GM12873 (cell line): ENCODE data around the gene SLCO3A1.

Experiments used
- CTCF ChIP-seq: IDR thresholded peaks from 2 replicates; pipeline ENCODE4 v1.5.1; 2012; ENCODE audit warnings: low read depth, mild to moderate bottlenecking, moderate library complexity, low read length, control low read depth; ENCODE audit not compliant: insufficient read depth; ENCODE audit errors: missing control alignments

Gene SLCO3A1

GRCh38 chr15:91968610-91969009 lies 115.1 kb downstream of the SLCO3A1 start:
- peak; percentile 42 for TF ChIP-seq CTCF

GRCh38 chr15:91970142-91970541 lies 116.6 kb downstream of the SLCO3A1 start:
- TF ChIP-seq CTCF, result no peak

GRCh38 chr15:91973481-91973880 lies 120.0 kb downstream of the SLCO3A1 start:
- TF ChIP-seq CTCF, result no peak

GRCh38 chr15:91974321-91974720 lies 120.8 kb downstream of the SLCO3A1 start:
- TF ChIP-seq CTCF, result no peak

GRCh38 chr15:91975241-91975978 lies 121.9 kb downstream of the SLCO3A1 start:
- no peak for TF ChIP-seq CTCF

- TF ChIP-seq CTCF, result no peak
These were observed 123.5 kb downstream of the SLCO3A1 start for GRCh38 chr15:91976966-91977365.

GRCh38 chr15:91980502-91981267 lies 127.2 kb downstream of the SLCO3A1 start:
- TF ChIP-seq CTCF, result no peak
